Heart left ventricle (tissue), 16 donors: ENCODE results near the gene PEA15. TPM values are rescaled to one million over a fixed set of nuclear protein-coding genes. Genes with fewer than 3 reads are reported as not detected.

Experiments
- ATAC-seq, 4 donors: fragments of 200-7000 bp; cut with Tn5 transposase; one replicate each; pipeline ENCODE4 v1.9.1; 2020 to 2022; ENCODE audit warnings: moderate library complexity in 4 of 4, mild to moderate bottlenecking in 3 of 4, moderate number of reproducible peaks in 1 of 4
- DNase-seq, 5 donors: peaks; one replicate each; pipeline ENCODE4 v3.0.0-alpha.2; 2020
- H3K27ac ChIP-seq, 12 donors: fragments of 200-600 bp; sonication (generic) in 4 of 12; one replicate each; pipeline versions ENCODE4 v1.5.0 to v1.8.0; 2016 to 2022; ENCODE audit warnings: mild to moderate bottlenecking in 2 of 12
- H3K27me3 ChIP-seq, 9 donors: fragments of 200-600 bp; sonication (generic) in 2 of 9; one replicate each; pipeline versions ENCODE4 v1.5.1 to v1.8.0; 2016 to 2022; ENCODE audit warnings: mild to moderate bottlenecking in 3 of 9
- H3K36me3 ChIP-seq, 9 donors: fragments of 200-600 bp; sonication (generic) in 2 of 9; one replicate each; pipeline versions ENCODE4 v1.5.0 to v1.8.0; 2018 to 2022; ENCODE audit warnings: mild to moderate bottlenecking in 2 of 9
- H3K4me1 ChIP-seq, 12 donors: fragments of 200-600 bp; sonication (generic) in 4 of 12; one replicate each; pipeline versions ENCODE4 v1.5.0 to v1.8.0; 2016 to 2022; ENCODE audit warnings: mild to moderate bottlenecking in 3 of 12
- H3K4me3 ChIP-seq, 12 donors: fragments of 200-600 bp; sonication (generic) in 4 of 12; one replicate each; pipeline versions ENCODE4 v1.5.0 to v1.8.0; 2017 to 2022; ENCODE audit warnings: mild to moderate bottlenecking in 9 of 12, moderate library complexity in 4 of 12
- H3K9me3 ChIP-seq, 12 donors: fragments of 200-600 bp; sonication (generic) in 4 of 12; one replicate each; pipeline versions ENCODE4 v1.5.0 to v1.8.0; 2016 to 2022; ENCODE audit warnings: mild to moderate bottlenecking in 1 of 12
- POLR2A ChIP-seq, 2 donors: fragments of 450-650 bp; IDR thresholded peaks; one replicate each; pipeline ENCODE4 v1.6.1; 2017; ENCODE audit warnings: antibody characterized with exemption in 2 of 2, mild to moderate bottlenecking in 2 of 2, moderate library complexity in 2 of 2
- WGBS, 4 donors: extraction: QIAGEN DNeasy Blood & Tissue Kit in 2 of 4; methylation state at CpG; one replicate each; pipeline versions ENCODE4 v1.1.5 to v1.1.7; 2013 to 2018; 5-methylcytosine and 5-hydroxymethylcytosine counted together
- intact Hi-C, 10 donors: fragments of 100-400 bp; cut with DNase I; formaldehyde crosslinking; loops; one replicate each; pipeline versions ENCODE4 v1.11.1 to v1.14.2; 2022
- polyA plus RNA-seq, 2 donors: library from polyadenylated mRNA; stranded (reverse); fragments of 200-250 nt; gene quantifications; one replicate each; pipeline ENCODE4 v1.2.3, GENCODE V29; 2013
- total RNA-seq, 9 donors: library from RNA; depleted of rRNA in 2 of 9; stranded (reverse); fragments of >200 nt in 2 of 9; fragmentation: NEBNext Ultra II Directional in 3 of 9; extraction: Animal tissue kit (Norgen Biotek cat#: 25700) in 3 of 9; gene quantifications; one replicate each; pipeline versions ENCODE4 v1.1.0 to v1.2.4, GENCODE V29; 2016 to 2023
- TF ChIP-seq, protein P1 (sequence below), 12 donors: fragments of 200-600 bp; sonication (generic) in 4 of 12; IDR thresholded peaks; one replicate each; pipeline versions ENCODE4 v1.5.0 to v1.8.0; 2018 to 2022; ENCODE audit warnings: antibody characterized with exemption in 12 of 12, mild to moderate bottlenecking in 5 of 12
- donor health status: ischemic (EF 13 %, LVEDD 7.1; RV severe dilation, severe dysfunction).
- donor health status: healthy with polysubstance abuse.
- donor health status: DM: no; HTN: yes; CAD: no.
- donor health status: DM: no; HTN: no; CAD: no.
- donor health status: ischemic (EF 25% LVEDD 6.9; RV normal size, moderate dysfunction).
- donor health status: ischemic (EF 25% LVEDD 5.7; RV mildly dilated, moderate dysfunction).
- donor health status: healthy.
- donor health status: DM: yes; HTN: yes; CAD: no.
- donor health status: ischemic (EF 35%, LVEDD 5.7; RV mildly dilated, moderate dysfunction).
- donor health status: nonischemic (EF 11% LVEDD 7.7; RV severe dilation, severe dysfunction).
- donor health status: DM: yes; HTN: yes; CAD: no.
- donor health status: PGD.
- donor health status: ischemic (EF 29% LVEDD 5.4; RV normal size, mild dysfunction).
- donor health status: nonischemic (EF 23%, LVEDD 6.1; RV moderate dilation, normal function).

The PEA15 gene
- total and polyA plus RNA-seq, 11 donors: 134 to 1,078 (median 290) TPM

DNA sequence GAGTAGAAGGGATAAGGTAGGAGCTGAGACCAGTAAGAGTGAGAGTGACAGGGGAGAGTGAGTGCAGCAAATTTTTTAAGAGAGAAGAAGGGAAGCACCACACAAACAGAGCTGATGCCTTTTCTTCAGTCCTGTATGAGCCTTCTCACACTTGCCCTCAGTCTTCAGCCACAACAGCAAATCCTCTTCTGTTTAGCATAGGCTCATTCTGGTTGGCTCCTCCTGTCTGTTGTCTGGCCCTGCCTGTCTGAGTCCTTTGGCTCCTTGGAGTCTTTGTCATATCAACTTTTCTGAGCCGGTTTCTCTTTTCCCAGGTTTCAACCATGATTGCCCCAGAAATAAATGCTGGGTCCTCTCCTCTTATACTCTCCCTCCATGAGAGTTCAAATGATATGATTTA lies 27.5 kb upstream of the PEA15 start:
- Histone ChIP-seq H3K4me1 (no peaks in the 10 kb centered on the region), H3K27me3 (peaks cover 0 to 2% (median 0%) of the 10 kb centered on the region in 9 donors), H3K36me3 (no peaks in the 10 kb centered on the region), H3K9me3 (no peaks in the 10 kb centered on the region), H3K4me3 (no peak overlapping the region), H3K27ac (no peak overlapping the region)
- intact Hi-C loops: loop anchor here in 1 of 10 donors (10.0 kb wide), 1 partner anchor 63 kb away; the partner anchor contains the start of gene ATP1A2
- 80 to 90% (median 86%) methylated on average over 1 of the region's 1 CpG for WGBS, 4 donors
- TF ChIP-seq POLR2A (IDR thresholded peaks at IDR 0.05): no peak
- TF ChIP-seq, protein P1, sequence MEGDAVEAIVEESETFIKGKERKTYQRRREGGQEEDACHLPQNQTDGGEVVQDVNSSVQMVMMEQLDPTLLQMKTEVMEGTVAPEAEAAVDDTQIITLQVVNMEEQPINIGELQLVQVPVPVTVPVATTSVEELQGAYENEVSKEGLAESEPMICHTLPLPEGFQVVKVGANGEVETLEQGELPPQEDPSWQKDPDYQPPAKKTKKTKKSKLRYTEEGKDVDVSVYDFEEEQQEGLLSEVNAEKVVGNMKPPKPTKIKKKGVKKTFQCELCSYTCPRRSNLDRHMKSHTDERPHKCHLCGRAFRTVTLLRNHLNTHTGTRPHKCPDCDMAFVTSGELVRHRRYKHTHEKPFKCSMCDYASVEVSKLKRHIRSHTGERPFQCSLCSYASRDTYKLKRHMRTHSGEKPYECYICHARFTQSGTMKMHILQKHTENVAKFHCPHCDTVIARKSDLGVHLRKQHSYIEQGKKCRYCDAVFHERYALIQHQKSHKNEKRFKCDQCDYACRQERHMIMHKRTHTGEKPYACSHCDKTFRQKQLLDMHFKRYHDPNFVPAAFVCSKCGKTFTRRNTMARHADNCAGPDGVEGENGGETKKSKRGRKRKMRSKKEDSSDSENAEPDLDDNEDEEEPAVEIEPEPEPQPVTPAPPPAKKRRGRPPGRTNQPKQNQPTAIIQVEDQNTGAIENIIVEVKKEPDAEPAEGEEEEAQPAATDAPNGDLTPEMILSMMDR (IDR thresholded peaks at IDR 0.05): no peak
- no peak for ATAC-seq
- no peak for DNase-seq

DNA sequence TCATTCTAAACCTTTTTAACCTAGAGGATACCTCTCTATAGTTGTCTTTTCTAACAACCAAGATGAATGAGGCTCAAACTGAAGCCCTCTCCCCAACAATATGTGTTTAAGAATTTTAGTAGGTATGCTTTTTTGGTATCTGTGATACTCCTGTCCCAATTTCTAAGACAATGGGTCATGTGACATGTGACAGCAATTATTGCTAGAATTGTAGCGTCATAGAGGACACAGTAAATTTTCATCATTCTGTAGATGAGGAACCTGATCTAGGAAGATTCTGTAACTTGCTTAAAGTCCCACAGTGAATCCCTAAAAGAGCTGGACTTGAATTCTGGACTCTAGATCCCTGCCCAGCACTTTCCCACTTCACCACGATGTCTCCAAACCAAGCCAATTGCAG lies 26.5 kb upstream of the PEA15 start:
- WGBS, 4 donors: 88 to 97% (median 96%) methylated on average over 2 of the region's 2 CpGs
- no peaks in the 10 kb centered on the region for H3K36me3 ChIP-seq
- no peak overlapping the region for H3K27ac ChIP-seq
- H3K9me3 ChIP-seq: no peaks in the 10 kb centered on the region
- TF ChIP-seq POLR2A (IDR thresholded peaks at IDR 0.05): no peak
- TF ChIP-seq, protein P1 (IDR thresholded peaks at IDR 0.05): no peak
- ATAC-seq: no peak
- H3K27me3 ChIP-seq: peaks cover 0 to 2% (median 0%) of the 10 kb centered on the region in 9 donors
- H3K4me3 ChIP-seq: no peak overlapping the region
- no peak for DNase-seq
- intact Hi-C loops: loop anchor here in 1 of 10 donors (10.0 kb wide), 1 partner anchor 64 kb away; the partner anchor contains the start of gene ATP1A2
- no peaks in the 10 kb centered on the region for H3K4me1 ChIP-seq

DNA sequence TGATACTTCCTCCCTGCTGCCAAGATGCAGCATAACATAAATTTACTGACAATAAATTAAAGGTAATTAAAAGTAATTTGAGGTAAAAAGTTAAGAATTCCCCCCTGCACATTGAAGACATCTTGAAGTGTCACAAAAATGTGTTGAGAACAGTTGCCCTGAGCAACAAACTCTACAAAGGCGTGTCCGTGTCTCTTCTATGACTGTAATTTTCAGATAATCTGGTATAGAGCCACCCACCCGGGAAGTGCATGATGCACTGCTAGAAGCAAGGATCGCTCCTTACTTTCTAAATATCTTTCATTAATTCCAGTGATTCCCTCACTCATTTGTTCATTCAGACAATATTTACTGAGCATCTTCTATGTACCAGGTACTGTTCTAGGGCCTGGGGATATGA lies 25.8 kb upstream of the PEA15 start:
- Histone ChIP-seq H3K4me3 (no peak overlapping the region), H3K27me3 (peaks cover 0 to 2% (median 0%) of the 10 kb centered on the region in 9 donors), H3K27ac (no peak overlapping the region), H3K36me3 (no peaks in the 10 kb centered on the region), H3K4me1 (no peaks in the 10 kb centered on the region), H3K9me3 (no peaks in the 10 kb centered on the region)
- WGBS, 4 donors: 83 to 93% (median 88%) methylated on average over 4 of the region's 4 CpGs
- intact Hi-C loops: loop anchor here in 1 of 10 donors (10.0 kb wide), 1 partner anchor 65 kb away; the partner anchor contains the start of gene ATP1A2
- TF ChIP-seq POLR2A (IDR thresholded peaks at IDR 0.05): no peak
- TF ChIP-seq, protein P1 (IDR thresholded peaks at IDR 0.05): no peak
- DNase-seq: no peak
- no peak for ATAC-seq

DNA sequence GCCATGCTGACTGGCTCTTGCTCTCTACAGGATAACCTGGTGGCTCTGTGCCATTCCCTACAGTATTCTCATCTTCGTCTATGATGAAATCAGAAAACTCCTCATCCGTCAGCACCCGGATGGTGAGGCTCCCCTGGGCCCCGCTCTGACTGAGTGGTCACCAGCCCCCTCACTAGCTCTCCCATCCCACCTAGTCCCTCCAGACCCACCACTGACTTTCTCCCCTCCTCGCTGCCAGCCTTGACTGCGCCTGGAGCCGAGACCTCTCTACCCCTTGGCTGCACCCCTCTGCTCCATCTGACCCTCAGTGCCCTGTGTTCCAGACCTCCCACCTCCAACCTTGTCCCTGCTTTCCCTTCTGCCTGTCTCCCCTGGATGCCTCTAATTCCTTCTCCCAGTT lies 18.9 kb upstream of the PEA15 start:
- TF ChIP-seq, protein P1 (IDR thresholded peaks at IDR 0.05): no peak
- TF ChIP-seq POLR2A (IDR thresholded peaks at IDR 0.05): no peak
- no peak overlapping the region for H3K4me3 ChIP-seq
- H3K36me3 ChIP-seq: no peaks in the 10 kb centered on the region
- no peak overlapping the region for H3K27ac ChIP-seq
- peaks cover 0 to 21% (median 14%) of the 10 kb centered on the region in 12 donors for H3K4me1 ChIP-seq
- no peak for DNase-seq
- H3K9me3 ChIP-seq: no peaks in the 10 kb centered on the region
- H3K27me3 ChIP-seq: no peaks in the 10 kb centered on the region
- 87 to 93% (median 89%) methylated on average over 7 of the region's 7 CpGs for WGBS, 4 donors
- no peak for ATAC-seq
- intact Hi-C loops: loop anchor here in 1 of 10 donors (5.0 kb wide), 1 partner anchor 79 kb away; no protein-coding TSS in a partner anchor
